Tibial nerve (tissue), 4 donors: Measurements from ENCODE around the gene CARD11. TPM values are rescaled to one million over a fixed set of nuclear protein-coding genes. Genes with fewer than 3 reads are reported as not detected.
"Not testable (repeated sequence)": the region's sequence is repeated elsewhere in the genome, so short reads cannot be mapped to it uniquely, and the experiment has no call there.

Source experiments
- DNase-seq, 2 donors: peaks; one replicate each; pipeline ENCODE4 v3.0.0-alpha.2; 2019; ENCODE audit warnings: low spot score in 2 of 2
- H3K27ac ChIP-seq, 4 donors: fragments of 200-600 bp; sonication (generic) in 3 of 4; one replicate each; pipeline ENCODE4 v1.5.1; 2017 to 2019; ENCODE audit warnings: mild to moderate bottlenecking in 1 of 4
- H3K27me3 ChIP-seq, 2 donors: fragments of 200-600 bp; sonication (generic) in 1 of 2; one replicate each; pipeline versions ENCODE4 v1.5.1 to v1.6.0; 2017 to 2019
- H3K36me3 ChIP-seq, 3 donors: fragments of 200-600 bp; sonication (generic); one replicate each; pipeline ENCODE4 v1.5.1; 2018 to 2019
- H3K4me1 ChIP-seq, 4 donors: fragments of 200-600 bp; sonication (generic) in 3 of 4; one replicate each; pipeline ENCODE4 v1.5.1; 2017 to 2019
- H3K4me3 ChIP-seq, 4 donors: fragments of 200-600 bp; sonication (generic) in 3 of 4; one replicate each; pipeline ENCODE4 v1.5.1; 2017 to 2019; ENCODE audit warnings: mild to moderate bottlenecking in 1 of 4, moderate library complexity in 1 of 4
- H3K9me3 ChIP-seq, 4 donors: fragments of 200-600 bp; sonication (generic) in 3 of 4; one replicate each; pipeline ENCODE4 v1.5.1; 2017 to 2019
- CTCF ChIP-seq, 5 experiments: fragments of 200-600 bp in 3 of 5; fragments of 450-650 bp in 2 of 5; sonication (generic) in 3 of 5; IDR thresholded peaks; one replicate each; pipeline ENCODE4 v1.5.1; 2016 to 2019; ENCODE audit warnings: antibody characterized with exemption in 5 of 5, mild to moderate bottlenecking in 3 of 5, moderate library complexity in 2 of 5
- EP300 ChIP-seq, 2 donors: sonication (generic); formaldehyde crosslinking; IDR thresholded peaks; one replicate each; pipeline ENCODE4 v1.6.1; 2017; ENCODE audit warnings: antibody characterized with exemption in 2 of 2, mild to moderate bottlenecking in 1 of 2
- POLR2A ChIP-seq, 2 donors: fragments of 450-650 bp; IDR thresholded peaks; one replicate each; pipeline ENCODE4 v1.6.1; 2017; ENCODE audit warnings: antibody characterized with exemption in 2 of 2, mild to moderate bottlenecking in 2 of 2, moderate library complexity in 2 of 2
- WGBS, 2 donors: methylation state at CpG; one replicate each; pipeline ENCODE4 v1.1.5; 2018; 5-methylcytosine and 5-hydroxymethylcytosine counted together
- total RNA-seq, 4 donors: library from RNA; depleted of rRNA; stranded (reverse); fragments of >200 nt; gene quantifications; one replicate each; pipeline ENCODE4 v1.1.0, GENCODE V29; 2016

Gene CARD11
- total RNA-seq, 4 donors from 2014 or later: 2.0 to 4.8 (median 3.1) TPM

GRCh38 chr7:3021825-3022224 lies 21.8 kb downstream of the CARD11 start:
- no peak overlapping the region for H3K27ac ChIP-seq
- H3K36me3 ChIP-seq: no peaks in the 10 kb centered on the region
- H3K9me3 ChIP-seq: peaks cover 0 to 52% (median 5%) of the 10 kb centered on the region in 4 donors
- no peak for TF ChIP-seq EP300 (IDR thresholded peaks at IDR 0.05)
- no peak for TF ChIP-seq CTCF (IDR thresholded peaks at IDR 0.05)
- TF ChIP-seq POLR2A (IDR thresholded peaks at IDR 0.05): no peak
- no peak for DNase-seq
- H3K27me3 ChIP-seq: no peaks in the 10 kb centered on the region
- 58 to 76% methylated on average over 2 of the region's 2 CpGs for WGBS, 2 donors
- H3K4me3 ChIP-seq: no peak overlapping the region
- H3K4me1 ChIP-seq: no peaks in the 10 kb centered on the region

DNA sequence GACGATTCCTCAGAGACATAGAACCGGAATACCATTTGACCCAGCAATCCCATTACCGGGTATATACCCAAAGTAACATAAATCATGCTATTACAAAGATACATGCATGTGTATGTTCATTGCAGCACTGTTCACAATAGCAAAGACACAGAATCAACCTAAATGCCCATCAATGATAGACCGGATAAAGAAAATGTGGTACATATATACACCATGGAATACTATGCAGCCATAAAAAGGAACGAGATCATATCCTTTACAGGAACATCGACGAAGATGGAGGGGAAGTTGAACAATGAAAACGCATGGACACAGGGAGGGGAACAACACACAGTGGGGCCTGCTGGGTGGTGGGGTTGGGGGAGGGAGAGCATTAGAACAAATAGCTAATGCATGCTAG lies 22.4 kb downstream of the CARD11 start:
- not testable (repeated sequence) for H3K27ac ChIP-seq, H3K4me3 ChIP-seq, DNase-seq, H3K4me1 ChIP-seq, H3K36me3 ChIP-seq, H3K27me3 ChIP-seq
- H3K9me3 ChIP-seq: peaks cover 0 to 47% (median 5%) of the 10 kb centered on the region in 4 donors
- 93 to 94% methylated on average over 8 of the region's 8 CpGs for WGBS, 2 donors

GRCh38 chr7:3020416-3020815 lies 23.3 kb downstream of the CARD11 start:
- TF ChIP-seq POLR2A (IDR thresholded peaks at IDR 0.05) (no peak), EP300 (IDR thresholded peaks at IDR 0.05) (no peak), CTCF (IDR thresholded peaks at IDR 0.05) (no peak)
- Histone ChIP-seq H3K9me3 (peaks cover 0 to 39% (median 5%) of the 10 kb centered on the region in 4 donors), H3K27me3 (no peaks in the 10 kb centered on the region), H3K4me3 (no peak overlapping the region), H3K4me1 (no peaks in the 10 kb centered on the region), H3K36me3 (no peaks in the 10 kb centered on the region), H3K27ac (no peak overlapping the region)
- DNase-seq: no peak
- WGBS, 2 donors: 84 to 86% methylated on average over 1 of the region's 1 CpG

- Histone ChIP-seq H3K4me3 (no peak overlapping the region), H3K9me3 (peaks cover 0 to 33% (median 5%) of the 10 kb centered on the region in 4 donors), H3K27me3 (no peaks in the 10 kb centered on the region), H3K4me1 (no peaks in the 10 kb centered on the region), H3K27ac (no peak overlapping the region), H3K36me3 (no peaks in the 10 kb centered on the region)
- 75 to 98% methylated on average over 4 of the region's 4 CpGs for WGBS, 2 donors
- no peak for DNase-seq
- TF ChIP-seq EP300 (IDR thresholded peaks at IDR 0.05) (no peak), CTCF (IDR thresholded peaks at IDR 0.05) (no peak), POLR2A (IDR thresholded peaks at IDR 0.05) (no peak)
These were observed 23.9 kb downstream of the CARD11 start for GRCh38 chr7:3019801-3020200.

DNA sequence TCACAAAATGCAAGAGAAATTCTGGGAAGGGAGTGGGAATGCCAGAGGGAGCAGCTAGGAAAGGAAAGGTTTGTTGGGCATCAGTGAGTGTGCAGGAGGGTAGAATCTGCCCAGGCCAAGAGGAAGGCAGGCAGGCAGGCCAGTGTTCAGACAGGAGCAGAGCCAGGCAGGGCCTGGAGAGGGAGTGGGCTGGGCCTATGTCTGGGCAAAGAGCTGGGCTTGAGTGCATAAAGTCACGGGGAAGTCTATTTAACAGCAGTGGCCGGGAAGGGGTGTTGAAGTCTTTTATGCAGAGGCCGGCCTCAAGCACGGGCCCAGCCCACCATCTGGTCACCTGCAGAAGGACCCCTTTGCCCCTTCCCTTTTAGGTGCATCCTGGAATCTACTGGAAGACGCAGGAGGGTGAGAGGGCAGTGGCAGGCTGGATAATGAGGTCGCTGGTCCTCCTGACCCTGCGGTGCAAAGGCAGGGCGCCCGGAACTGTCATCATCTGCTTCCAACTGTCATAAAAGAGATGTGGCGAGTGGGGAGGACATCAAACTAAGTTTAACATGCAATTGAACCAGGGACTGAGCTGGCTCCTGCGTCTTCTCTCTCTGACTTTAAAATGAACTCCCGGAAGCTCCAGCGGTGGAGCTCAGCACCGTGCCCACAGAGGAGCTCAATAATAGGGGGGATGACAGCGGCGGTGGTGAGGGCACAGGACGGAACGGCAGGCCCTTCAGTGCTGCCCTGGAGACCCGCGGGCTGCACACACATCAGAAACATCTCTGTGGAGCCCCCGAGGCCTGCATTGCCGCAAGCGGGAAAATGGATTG lies 29.5 kb downstream of the CARD11 start:
- H3K36me3 ChIP-seq: no peaks in the 10 kb centered on the region
- no peak overlapping the region for H3K4me3 ChIP-seq
- TF ChIP-seq CTCF (IDR thresholded peaks at IDR 0.05) (no peak), POLR2A (IDR thresholded peaks at IDR 0.05) (no peak), EP300 (IDR thresholded peaks at IDR 0.05) (no peak)
- 73 to 78% methylated on average over 23 of the region's 23 CpGs for WGBS, 2 donors
- no peak for DNase-seq
- peaks cover 0 to 26% (median 0%) of the 10 kb centered on the region in 4 donors for H3K9me3 ChIP-seq
- no peaks in the 10 kb centered on the region for H3K27me3 ChIP-seq
- no peaks in the 10 kb centered on the region for H3K4me1 ChIP-seq
- H3K27ac ChIP-seq: no peak overlapping the region
